ENCODE measurements around the gene RNF125.

RNF125 gene

GRCh38 chr18:32091724-32092421 is 73.2 kb downstream of the RNF125 start, which contains the start of gene RNF138:
TSS of gene RNF138 (plus strand) at chr18:32091874. CDS start at chr18:32092777, 903 bp downstream.
- DNase-seq, result peak; percentile 76

- peak; percentile 95 for DNase-seq
Measured at GRCh38 chr18:32092422-32093101, 73.9 kb downstream of the RNF125 start.

- DNase-seq, result peak; percentile 31
Measured at GRCh38 chr18:32093102-32093511, 74.5 kb downstream of the RNF125 start.

GRCh38 chr18:32093523-32093922 is 74.9 kb downstream of the RNF125 start:
- no peak for DNase-seq

GRCh38 chr18:32095192-32095899 is 76.7 kb downstream of the RNF125 start:
- DNase-seq, result no peak

GRCh38 chr18:32095900-32096229 is 77.2 kb downstream of the RNF125 start:
- no peak for DNase-seq

- no peak for DNase-seq
Measured at GRCh38 chr18:32096946-32097345, 78.3 kb downstream of the RNF125 start.

- no peak for DNase-seq
Measured at GRCh38 chr18:32104516-32104915, 85.9 kb downstream of the RNF125 start.

- DNase-seq, result no peak
Measured at GRCh38 chr18:32110005-32110404, 91.4 kb downstream of the RNF125 start.

- no peak for DNase-seq
Measured at GRCh38 chr18:32111706-32112105, 93.1 kb downstream of the RNF125 start.

GRCh38 chr18:32112826-32113225 is 94.2 kb downstream of the RNF125 start:
- DNase-seq, result no peak

- DNase-seq, result no peak
Measured at GRCh38 chr18:32114293-32114942, 95.8 kb downstream of the RNF125 start.

GRCh38 chr18:32122039-32122438 is 103.4 kb downstream of the RNF125 start:
- no peak for DNase-seq
